PC-9 (cell line): ENCODE results near the gene ZNF423.

Experiments used
- EZH2 ChIP-seq: fragments of 200-600 bp; sonication (generic); IDR thresholded peaks from 2 replicates; pipeline ENCODE4 v1.8.0; 2017; ENCODE audit warnings: antibody characterized with exemption, low read depth
- TF ChIP-seq, protein P1 (sequence below): fragments of 200-600 bp; sonication (generic); conservative IDR thresholded peaks from 2 replicates; pipeline ENCODE4 v1.6.1; 2017; ENCODE audit warnings: mixed run types, antibody characterized with exemption, mild to moderate bottlenecking, moderate library complexity

DNA sequence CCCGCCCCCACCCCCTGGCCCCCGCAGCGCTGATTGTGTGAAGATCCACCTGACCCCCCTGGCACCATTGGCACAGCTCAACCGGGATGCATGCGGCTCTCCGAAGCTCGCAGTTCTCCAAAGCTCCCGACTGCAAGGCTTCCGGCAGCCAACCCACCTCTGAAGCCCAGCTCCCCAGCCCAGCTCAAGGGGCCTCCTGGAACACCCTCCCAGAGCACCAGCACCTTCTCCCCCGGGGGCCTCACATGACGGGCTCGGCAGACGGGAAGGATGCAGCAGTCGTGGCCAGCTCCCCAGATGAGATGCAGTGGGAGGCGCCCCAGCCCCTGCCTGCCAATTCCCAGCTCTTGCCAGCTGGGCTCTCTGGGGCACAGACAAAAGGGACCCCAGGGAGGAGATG lies 215.3 kb downstream of the ZNF423 start:
- TF ChIP-seq, protein P1, sequence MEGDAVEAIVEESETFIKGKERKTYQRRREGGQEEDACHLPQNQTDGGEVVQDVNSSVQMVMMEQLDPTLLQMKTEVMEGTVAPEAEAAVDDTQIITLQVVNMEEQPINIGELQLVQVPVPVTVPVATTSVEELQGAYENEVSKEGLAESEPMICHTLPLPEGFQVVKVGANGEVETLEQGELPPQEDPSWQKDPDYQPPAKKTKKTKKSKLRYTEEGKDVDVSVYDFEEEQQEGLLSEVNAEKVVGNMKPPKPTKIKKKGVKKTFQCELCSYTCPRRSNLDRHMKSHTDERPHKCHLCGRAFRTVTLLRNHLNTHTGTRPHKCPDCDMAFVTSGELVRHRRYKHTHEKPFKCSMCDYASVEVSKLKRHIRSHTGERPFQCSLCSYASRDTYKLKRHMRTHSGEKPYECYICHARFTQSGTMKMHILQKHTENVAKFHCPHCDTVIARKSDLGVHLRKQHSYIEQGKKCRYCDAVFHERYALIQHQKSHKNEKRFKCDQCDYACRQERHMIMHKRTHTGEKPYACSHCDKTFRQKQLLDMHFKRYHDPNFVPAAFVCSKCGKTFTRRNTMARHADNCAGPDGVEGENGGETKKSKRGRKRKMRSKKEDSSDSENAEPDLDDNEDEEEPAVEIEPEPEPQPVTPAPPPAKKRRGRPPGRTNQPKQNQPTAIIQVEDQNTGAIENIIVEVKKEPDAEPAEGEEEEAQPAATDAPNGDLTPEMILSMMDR, result no peak
- no peak for TF ChIP-seq EZH2
